Right atrium auricular region (tissue), 2 donors: ENCODE measurements around the gene ID2. TPM values are rescaled to one million over a fixed set of nuclear protein-coding genes. Genes with fewer than 3 reads are reported as not detected.
A peak's percentile ranks its signal among the peaks of the same experiment; 100 is the strongest.

Experiments
- DNase-seq: peaks from one replicate; pipeline ENCODE4 v3.0.0-alpha.2; 2019; ENCODE audit warnings: low spot score
- H3K27ac ChIP-seq, 2 donors: fragments of 200-600 bp; sonication (generic); 1 replicate in 1 of 2; 2 replicates in 1 of 2; pipeline ENCODE4 v1.5.1; 2016 to 2019
- H3K27me3 ChIP-seq, 2 donors: fragments of 200-600 bp; sonication (generic); one replicate each; pipeline versions ENCODE4 v1.5.1 to v1.6.0; 2017 to 2019
- H3K36me3 ChIP-seq: fragments of 200-600 bp; sonication (generic); one replicate; pipeline ENCODE4 v1.5.1; 2016
- H3K4me1 ChIP-seq, 2 donors: fragments of 200-600 bp; sonication (generic); one replicate each; pipeline versions ENCODE4 v1.5.1 to v1.6.0; 2017 to 2019
- H3K4me3 ChIP-seq, 2 donors: fragments of 200-600 bp; sonication (generic); 1 replicate in 1 of 2; 2 replicates in 1 of 2; pipeline ENCODE4 v1.5.1; 2017 to 2019; ENCODE audit warnings: mild to moderate bottlenecking in 1 of 2, moderate library complexity in 1 of 2
- H3K9me3 ChIP-seq, 2 donors: fragments of 200-600 bp; sonication (generic); one replicate each; pipeline ENCODE4 v1.5.1; 2019
- CTCF ChIP-seq, 2 donors: fragments of 200-600 bp; sonication (generic); IDR thresholded peaks; one replicate each; pipeline ENCODE4 v1.5.1; 2019; ENCODE audit warnings: antibody characterized with exemption in 2 of 2
- total RNA-seq, 2 donors: library from RNA; depleted of rRNA; stranded (reverse); fragments of >200 nt; gene quantifications; one replicate each; pipeline ENCODE4 v1.1.0, GENCODE V29; 2016

ID2 gene
- total RNA-seq, 2 donors from 2014 or later: 213 to 421 TPM

- Histone ChIP-seq H3K27me3 (no peaks in the 10 kb centered on the region), H3K4me1 (peaks cover 0 to 47% of the 10 kb centered on the region in 2 donors), H3K27ac (peak overlapping the region; percentile 98), H3K4me3 (peak overlapping the region; percentile 36 to 65), H3K9me3 (peaks cover 7 to 15% of the 10 kb centered on the region in 2 donors), H3K36me3 (no peaks in the 10 kb centered on the region)
- DNase-seq: no peak
- no peak for TF ChIP-seq CTCF (IDR thresholded peaks at IDR 0.05)
Observed at GRCh38 chr2:8676921-8677645, 4.8 kb upstream of the ID2 start.

- peak; percentile 74 for DNase-seq
- no peaks in the 10 kb centered on the region for H3K36me3 ChIP-seq
- peak in 1 of 2 donors; percentile 11 for TF ChIP-seq CTCF (IDR thresholded peaks at IDR 0.05)
Observed at GRCh38 chr2:8677646-8678592, 3.9 kb upstream of the ID2 start.

GRCh38 chr2:8678731-8679566, 2.9 kb upstream of the ID2 start:
- H3K4me1 ChIP-seq: peaks cover 0 to 47% of the 10 kb centered on the region in 2 donors

More at GRCh38 chr2:8677646-8678592, 3.9 kb upstream of the ID2 start:
- H3K9me3 ChIP-seq: peaks cover 7 to 15% of the 10 kb centered on the region in 2 donors
- peak overlapping the region; percentile 98 for H3K27ac ChIP-seq
- peaks cover 0 to 47% of the 10 kb centered on the region in 2 donors for H3K4me1 ChIP-seq
- H3K4me3 ChIP-seq: peak overlapping the region; percentile 36 to 65
- no peaks in the 10 kb centered on the region for H3K27me3 ChIP-seq

GRCh38 chr2:8679567-8679826, 2.4 kb upstream of the ID2 start:
- peak overlapping the region; percentile 44 to 65 for H3K4me3 ChIP-seq
- H3K27ac ChIP-seq: peak overlapping the region; percentile 98
- H3K4me1 ChIP-seq: peaks cover 0 to 50% of the 10 kb centered on the region in 2 donors
- no peaks in the 10 kb centered on the region for H3K27me3 ChIP-seq
- H3K9me3 ChIP-seq: peaks cover 1 to 6% of the 10 kb centered on the region in 2 donors
- no peak for DNase-seq
- TF ChIP-seq CTCF (IDR thresholded peaks at IDR 0.05): no peak
- H3K36me3 ChIP-seq: no peaks in the 10 kb centered on the region

More at GRCh38 chr2:8678731-8679566, 2.9 kb upstream of the ID2 start:
- DNase-seq: peak; percentile 96
- H3K27me3 ChIP-seq: no peaks in the 10 kb centered on the region
- H3K27ac ChIP-seq: peak overlapping the region; percentile 98
- H3K9me3 ChIP-seq: peaks cover 7 to 11% of the 10 kb centered on the region in 2 donors
- H3K36me3 ChIP-seq: no peaks in the 10 kb centered on the region
- TF ChIP-seq CTCF (IDR thresholded peaks at IDR 0.05): peak in 1 of 2 donors; percentile 52
- peak overlapping the region; percentile 44 to 65 for H3K4me3 ChIP-seq
